Endothelial cell of umbilical vein (primary cell): ENCODE data around the gene STK11IP.

Source experiments
- EZH2 ChIP-seq: IDR thresholded peaks from 2 replicates; pipeline ENCODE4 v1.6.1; 2012; ENCODE audit warnings: borderline replicate concordance, low read depth, mild to moderate bottlenecking, moderate library complexity, low read length, inconsistent platforms; ENCODE audit not compliant: severe bottlenecking
- FOS ChIP-seq: IDR thresholded peaks from 2 replicates; pipeline ENCODE4 v1.6.1; 2011; ENCODE audit warnings: mild to moderate bottlenecking, low read length, moderate library complexity, borderline replicate concordance; ENCODE audit not compliant: insufficient read depth
- JUN ChIP-seq: IDR thresholded peaks from 2 replicates; pipeline ENCODE4 v1.6.1; 2011; ENCODE audit warnings: borderline replicate concordance, low read depth; ENCODE audit not compliant: insufficient read length, insufficient read depth
- MYC ChIP-seq: IDR thresholded peaks from one replicate; pipeline ENCODE4 v1.6.1; 2011; ENCODE audit warnings: mild to moderate bottlenecking, low read depth, low read length
- POLR2A ChIP-seq: IDR thresholded peaks from 2 replicates; pipeline ENCODE4 v1.6.1; 2012; ENCODE audit warnings: low read depth, mild to moderate bottlenecking, control low read depth, low read length
- POLR2AphosphoS5 ChIP-seq: IDR thresholded peaks from 2 replicates; pipeline ENCODE4 v1.6.1; 2012; ENCODE audit warnings: low read depth, mild to moderate bottlenecking, control low read depth, low read length, moderate library complexity; ENCODE audit not compliant: insufficient read depth
- TF ChIP-seq, protein P1 (sequence below), 2 donors: IDR thresholded peaks; 1 replicate in 1 of 2; 2 replicates in 1 of 2; pipeline ENCODE4 v1.5.1; 2011; ENCODE audit warnings: low read length in 2 of 2, mild to moderate bottlenecking in 2 of 2, moderate library complexity in 2 of 2, control low read depth in 1 of 2, inconsistent platforms in 1 of 2, low read depth in 1 of 2; ENCODE audit not compliant: insufficient read depth in 1 of 2; ENCODE audit errors: extremely low read depth in 1 of 2
- TF ChIP-seq, protein P2 (sequence below): IDR thresholded peaks from 2 replicates; pipeline ENCODE4 v1.6.1; 2011; ENCODE audit not compliant: insufficient read depth, insufficient read length

DNA sequence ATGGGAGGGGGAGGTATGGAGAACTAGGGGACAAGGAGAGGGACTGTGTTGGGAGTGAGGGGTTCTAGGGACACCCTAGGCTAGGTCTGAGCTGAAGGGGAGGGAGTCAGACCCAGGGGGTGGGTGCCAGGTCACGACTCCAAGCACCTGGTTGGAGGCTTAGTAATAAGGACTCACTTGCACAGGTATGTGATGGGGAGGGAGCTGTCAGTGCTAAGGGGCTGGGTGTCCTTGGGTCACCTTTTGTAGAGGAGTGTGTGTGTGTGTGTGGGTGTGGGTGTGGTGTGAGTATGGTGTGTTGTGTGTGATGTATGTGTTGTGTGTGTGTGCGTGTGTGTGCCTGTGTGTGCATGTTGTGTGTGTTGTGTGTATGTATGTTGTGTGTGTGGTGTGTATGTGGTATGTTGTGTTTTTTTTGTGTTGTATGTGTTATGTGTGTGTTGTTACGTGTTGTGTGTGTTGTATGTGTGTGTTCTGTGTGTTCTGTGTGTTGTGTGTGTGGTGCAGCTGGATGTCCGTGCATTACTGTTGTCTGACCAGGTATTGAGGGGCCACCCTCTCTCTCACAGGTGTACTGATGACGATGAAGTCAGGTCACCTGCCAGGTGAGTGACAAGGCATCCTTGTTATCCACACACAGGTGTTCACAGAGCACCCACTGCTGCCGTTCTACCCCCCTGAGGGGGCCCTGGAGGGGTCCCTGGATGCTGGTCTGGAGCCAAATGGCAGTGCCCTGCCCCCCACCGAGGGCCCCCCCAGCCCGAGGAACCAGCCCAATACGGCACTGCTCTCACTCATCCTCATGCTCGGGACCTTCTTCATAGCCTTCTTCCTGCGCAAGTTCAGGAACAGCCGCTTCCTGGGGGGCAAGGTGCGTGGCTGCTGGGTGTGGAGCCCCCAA lies 39.5 kb downstream of the STK11IP start:
- TF ChIP-seq POLR2A: no peak
- TF ChIP-seq, protein P1, sequence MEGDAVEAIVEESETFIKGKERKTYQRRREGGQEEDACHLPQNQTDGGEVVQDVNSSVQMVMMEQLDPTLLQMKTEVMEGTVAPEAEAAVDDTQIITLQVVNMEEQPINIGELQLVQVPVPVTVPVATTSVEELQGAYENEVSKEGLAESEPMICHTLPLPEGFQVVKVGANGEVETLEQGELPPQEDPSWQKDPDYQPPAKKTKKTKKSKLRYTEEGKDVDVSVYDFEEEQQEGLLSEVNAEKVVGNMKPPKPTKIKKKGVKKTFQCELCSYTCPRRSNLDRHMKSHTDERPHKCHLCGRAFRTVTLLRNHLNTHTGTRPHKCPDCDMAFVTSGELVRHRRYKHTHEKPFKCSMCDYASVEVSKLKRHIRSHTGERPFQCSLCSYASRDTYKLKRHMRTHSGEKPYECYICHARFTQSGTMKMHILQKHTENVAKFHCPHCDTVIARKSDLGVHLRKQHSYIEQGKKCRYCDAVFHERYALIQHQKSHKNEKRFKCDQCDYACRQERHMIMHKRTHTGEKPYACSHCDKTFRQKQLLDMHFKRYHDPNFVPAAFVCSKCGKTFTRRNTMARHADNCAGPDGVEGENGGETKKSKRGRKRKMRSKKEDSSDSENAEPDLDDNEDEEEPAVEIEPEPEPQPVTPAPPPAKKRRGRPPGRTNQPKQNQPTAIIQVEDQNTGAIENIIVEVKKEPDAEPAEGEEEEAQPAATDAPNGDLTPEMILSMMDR (IDR thresholded peaks at IDR 0.05; ENCODE audit: extremely low read depth in 1 of 2, insufficient read depth in 1 of 2, low read depth in 1 of 2, low read length in 2 of 2): no peak
- TF ChIP-seq POLR2AphosphoS5: no peak
- no peak for TF ChIP-seq EZH2
- no peak for TF ChIP-seq JUN
- TF ChIP-seq, protein P2, sequence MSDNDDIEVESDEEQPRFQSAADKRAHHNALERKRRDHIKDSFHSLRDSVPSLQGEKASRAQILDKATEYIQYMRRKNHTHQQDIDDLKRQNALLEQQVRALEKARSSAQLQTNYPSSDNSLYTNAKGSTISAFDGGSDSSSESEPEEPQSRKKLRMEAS: no peak
- no peak for TF ChIP-seq FOS
- TF ChIP-seq MYC: no peak
